Vagina (tissue), 2 donors: Measurements from ENCODE around the gene SPINT1. TPM values are rescaled to one million over a fixed set of nuclear protein-coding genes. Genes with fewer than 3 reads are reported as not detected.

Experiments
- DNase-seq, 2 donors: peaks; one replicate each; pipeline ENCODE4 v3.0.0-alpha.2; 2017; ENCODE audit errors: extremely low spot score in 2 of 2
- H3K27ac ChIP-seq: fragments of 200-600 bp; sonication (generic); one replicate; pipeline ENCODE4 v1.5.1; 2019
- H3K27me3 ChIP-seq: fragments of 200-600 bp; sonication (generic); one replicate; pipeline ENCODE4 v1.5.1; 2019
- H3K36me3 ChIP-seq, 2 donors: fragments of 200-600 bp; sonication (generic); one replicate each; pipeline ENCODE4 v1.5.1; 2017 to 2019
- H3K4me1 ChIP-seq: fragments of 200-600 bp; sonication (generic); one replicate; pipeline ENCODE4 v1.5.1; 2019
- H3K4me3 ChIP-seq, 2 donors: fragments of 200-600 bp; sonication (generic); 1 replicate in 1 of 2; 2 replicates in 1 of 2; pipeline ENCODE4 v1.5.1; 2016 to 2019
- H3K9me3 ChIP-seq: fragments of 200-600 bp; sonication (generic); one replicate; pipeline ENCODE4 v1.5.1; 2019
- POLR2A ChIP-seq, 2 donors: fragments of 450-650 bp; IDR thresholded peaks; one replicate each; pipeline ENCODE4 v1.6.1; 2017; ENCODE audit warnings: antibody characterized with exemption in 2 of 2, mild to moderate bottlenecking in 2 of 2, moderate library complexity in 2 of 2
- POLR2AphosphoS5 ChIP-seq, 2 donors: sonication (generic); formaldehyde crosslinking; IDR thresholded peaks; one replicate each; pipeline ENCODE4 v1.9.0; 2017; ENCODE audit warnings: antibody characterized with exemption in 2 of 2, mild to moderate bottlenecking in 2 of 2, low read depth in 1 of 2; ENCODE audit not compliant: insufficient read depth in 1 of 2
- intact Hi-C: fragments of 100-400 bp; cut with DNase I; formaldehyde crosslinking; loops from one replicate; pipeline ENCODE4 v1.15.1; 2023
- total RNA-seq: library from RNA; depleted of rRNA; stranded (reverse); fragments of >200 nt; gene quantifications from one replicate; pipeline ENCODE4 v1.2.3, GENCODE V29; 2016
- TF ChIP-seq, protein P1 (sequence below), 3 experiments: fragments of 450-650 bp in 2 of 3; fragments of 200-600 bp in 1 of 3; sonication (generic) in 1 of 3; IDR thresholded peaks; one replicate each; pipeline ENCODE4 v1.5.1; 2017 to 2019; ENCODE audit warnings: antibody characterized with exemption in 3 of 3, mild to moderate bottlenecking in 2 of 3, moderate library complexity in 2 of 3

SPINT1 gene
- total RNA-seq, 1 donor from 2014 or later = 80.3 TPM

DNA sequence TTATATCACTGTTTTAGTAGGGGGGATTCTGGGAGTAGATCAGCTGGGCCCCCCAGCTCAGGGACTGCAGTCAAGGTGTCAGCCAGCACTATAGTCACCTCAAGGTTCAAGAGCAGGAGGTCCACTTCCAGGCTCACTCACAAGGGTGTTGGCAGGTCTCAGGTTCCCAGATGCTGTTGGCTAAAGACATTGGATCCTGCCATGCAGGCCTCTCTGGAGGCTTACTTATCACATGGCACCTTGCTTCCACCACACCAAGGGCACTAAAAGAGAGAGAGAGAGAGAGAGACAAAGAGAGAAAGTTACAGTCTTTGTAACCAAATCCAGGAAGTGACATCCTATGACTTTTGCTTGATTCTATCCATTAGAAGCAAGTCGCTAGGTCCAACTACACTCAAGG is 7.8 kb upstream of the SPINT1 start:
- Histone ChIP-seq H3K27ac (no peak overlapping the region), H3K4me3 (no peak overlapping the region), H3K9me3 (no peaks in the 10 kb centered on the region), H3K4me1 (no peaks in the 10 kb centered on the region), H3K27me3 (no peaks in the 10 kb centered on the region), H3K36me3 (no peaks in the 10 kb centered on the region)
- no peak for TF ChIP-seq POLR2A (IDR thresholded peaks at IDR 0.05)
- no peak for TF ChIP-seq POLR2AphosphoS5 (IDR thresholded peaks at IDR 0.05; ENCODE audit: insufficient read depth in 1 of 2, low read depth in 1 of 2)
- TF ChIP-seq, protein P1, sequence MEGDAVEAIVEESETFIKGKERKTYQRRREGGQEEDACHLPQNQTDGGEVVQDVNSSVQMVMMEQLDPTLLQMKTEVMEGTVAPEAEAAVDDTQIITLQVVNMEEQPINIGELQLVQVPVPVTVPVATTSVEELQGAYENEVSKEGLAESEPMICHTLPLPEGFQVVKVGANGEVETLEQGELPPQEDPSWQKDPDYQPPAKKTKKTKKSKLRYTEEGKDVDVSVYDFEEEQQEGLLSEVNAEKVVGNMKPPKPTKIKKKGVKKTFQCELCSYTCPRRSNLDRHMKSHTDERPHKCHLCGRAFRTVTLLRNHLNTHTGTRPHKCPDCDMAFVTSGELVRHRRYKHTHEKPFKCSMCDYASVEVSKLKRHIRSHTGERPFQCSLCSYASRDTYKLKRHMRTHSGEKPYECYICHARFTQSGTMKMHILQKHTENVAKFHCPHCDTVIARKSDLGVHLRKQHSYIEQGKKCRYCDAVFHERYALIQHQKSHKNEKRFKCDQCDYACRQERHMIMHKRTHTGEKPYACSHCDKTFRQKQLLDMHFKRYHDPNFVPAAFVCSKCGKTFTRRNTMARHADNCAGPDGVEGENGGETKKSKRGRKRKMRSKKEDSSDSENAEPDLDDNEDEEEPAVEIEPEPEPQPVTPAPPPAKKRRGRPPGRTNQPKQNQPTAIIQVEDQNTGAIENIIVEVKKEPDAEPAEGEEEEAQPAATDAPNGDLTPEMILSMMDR (IDR thresholded peaks at IDR 0.05) = no peak
- intact Hi-C loops = no loop called here
- no peak for DNase-seq

DNA sequence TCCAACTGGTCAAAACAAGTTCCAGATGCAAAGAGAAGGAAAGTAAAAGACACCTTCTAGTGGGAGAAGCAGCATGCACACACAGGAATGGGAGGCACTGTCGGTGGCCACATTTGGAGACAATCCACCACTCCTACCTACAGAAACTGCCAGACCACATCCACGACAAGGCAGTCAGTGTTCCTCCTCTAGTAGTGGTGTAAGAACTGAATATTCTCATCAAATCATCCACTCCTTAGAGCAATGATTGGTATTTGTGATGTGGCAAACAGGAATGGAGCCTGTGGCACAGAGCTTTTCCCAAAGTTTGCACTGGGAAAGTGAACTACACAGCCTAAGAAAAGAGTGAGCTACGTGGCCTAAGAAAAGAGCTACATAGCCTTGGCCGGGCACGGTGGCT is 5.1 kb upstream of the SPINT1 start:
- Histone ChIP-seq H3K9me3 (no peaks in the 10 kb centered on the region), H3K27ac (no peak overlapping the region), H3K4me3 (no peak overlapping the region), H3K27me3 (no peaks in the 10 kb centered on the region), H3K4me1 (no peaks in the 10 kb centered on the region), H3K36me3 (no peaks in the 10 kb centered on the region)
- TF ChIP-seq POLR2A (IDR thresholded peaks at IDR 0.05) (no peak), POLR2AphosphoS5 (IDR thresholded peaks at IDR 0.05; ENCODE audit: insufficient read depth in 1 of 2, low read depth in 1 of 2) (no peak)
- TF ChIP-seq, protein P1 (IDR thresholded peaks at IDR 0.05) = no peak
- DNase-seq = no peak
- intact Hi-C loops = no loop called here

DNA sequence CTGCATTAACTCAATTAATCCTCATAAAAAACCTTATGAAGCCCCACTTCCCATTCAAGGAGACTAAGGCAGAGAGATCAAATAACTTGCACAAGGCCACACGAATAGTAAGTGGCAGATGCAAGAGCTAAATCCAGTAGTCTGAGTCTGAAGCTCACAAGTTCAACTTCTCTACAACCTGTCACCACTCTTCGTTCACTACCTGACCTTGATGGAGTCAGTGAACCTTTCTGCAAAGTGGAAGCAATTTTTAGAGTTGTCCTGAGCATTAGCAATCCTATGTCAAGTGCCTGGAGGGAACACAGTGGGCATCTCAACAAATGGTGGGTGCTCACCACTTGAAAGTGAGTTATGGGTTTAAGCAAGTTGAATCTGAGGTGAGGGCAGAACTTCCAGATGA is 2.1 kb upstream of the SPINT1 start:
- no peaks in the 10 kb centered on the region for H3K9me3 ChIP-seq
- TF ChIP-seq POLR2A (IDR thresholded peaks at IDR 0.05) (no peak), POLR2AphosphoS5 (IDR thresholded peaks at IDR 0.05; ENCODE audit: insufficient read depth in 1 of 2, low read depth in 1 of 2) (no peak)
- TF ChIP-seq, protein P1 (IDR thresholded peaks at IDR 0.05) = no peak
- no peaks in the 10 kb centered on the region for H3K27me3 ChIP-seq
- H3K27ac ChIP-seq = no peak overlapping the region
- H3K4me1 ChIP-seq = peaks cover 28% of the 10 kb centered on the region
- no peak for DNase-seq
- intact Hi-C loops = no loop called here
- H3K4me3 ChIP-seq = no peak overlapping the region
- H3K36me3 ChIP-seq = no peaks in the 10 kb centered on the region

DNA sequence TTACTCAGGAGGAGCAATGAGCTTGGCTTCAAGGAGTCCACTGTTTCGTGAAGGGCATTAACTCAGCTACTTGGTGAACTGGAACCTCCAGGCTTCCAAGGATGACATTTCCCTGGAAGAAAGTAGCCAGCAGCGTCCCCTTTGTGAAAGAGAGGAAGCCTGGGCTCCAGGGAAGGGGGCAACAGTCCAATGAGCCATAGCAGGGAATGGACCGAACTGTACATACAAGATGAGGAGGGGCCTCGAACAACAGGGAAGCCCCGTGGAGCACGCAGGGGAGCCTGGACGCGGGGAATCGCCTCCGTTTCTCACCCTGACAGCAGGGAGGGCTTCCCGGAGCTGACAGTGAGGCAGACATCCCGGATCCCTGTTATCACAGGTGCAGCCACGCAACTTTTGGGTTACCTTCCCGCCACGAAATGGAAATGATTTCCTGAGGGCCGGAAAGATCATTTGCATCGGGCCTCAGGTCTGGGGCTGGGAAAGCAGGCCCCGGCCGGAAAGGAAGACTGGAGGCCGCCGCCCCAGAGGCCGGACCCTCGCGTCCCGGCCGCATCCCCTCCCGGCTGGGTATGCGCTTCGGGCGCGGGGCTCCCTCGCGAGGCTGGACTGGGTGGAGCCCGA is 475 bp upstream of the SPINT1 start:
- H3K9me3 ChIP-seq = no peaks in the 10 kb centered on the region
- no peak for TF ChIP-seq POLR2AphosphoS5 (IDR thresholded peaks at IDR 0.05; ENCODE audit: insufficient read depth in 1 of 2, low read depth in 1 of 2)
- no peak for TF ChIP-seq POLR2A (IDR thresholded peaks at IDR 0.05)
- TF ChIP-seq, protein P1 (IDR thresholded peaks at IDR 0.05) = no peak
- H3K36me3 ChIP-seq = no peaks in the 10 kb centered on the region
- H3K27me3 ChIP-seq = no peaks in the 10 kb centered on the region
- intact Hi-C loops = no loop called here
- peak overlapping the region; percentile 54 to 66 for H3K4me3 ChIP-seq
- no peak for DNase-seq
- H3K4me1 ChIP-seq = peaks cover 34% of the 10 kb centered on the region
- peak overlapping the region; percentile 70 for H3K27ac ChIP-seq

DNA sequence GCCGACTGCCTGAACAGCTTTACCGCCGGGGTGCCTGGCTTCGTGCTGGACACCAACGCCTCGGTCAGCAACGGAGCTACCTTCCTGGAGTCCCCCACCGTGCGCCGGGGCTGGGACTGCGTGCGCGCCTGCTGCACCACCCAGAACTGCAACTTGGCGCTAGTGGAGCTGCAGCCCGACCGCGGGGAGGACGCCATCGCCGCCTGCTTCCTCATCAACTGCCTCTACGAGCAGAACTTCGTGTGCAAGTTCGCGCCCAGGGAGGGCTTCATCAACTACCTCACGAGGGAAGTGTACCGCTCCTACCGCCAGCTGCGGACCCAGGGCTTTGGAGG is 815 bp downstream of the SPINT1 start:
- TF ChIP-seq POLR2A (IDR thresholded peaks at IDR 0.05) (no peak), POLR2AphosphoS5 (IDR thresholded peaks at IDR 0.05; ENCODE audit: insufficient read depth in 1 of 2, low read depth in 1 of 2) (no peak)
- TF ChIP-seq, protein P1 (IDR thresholded peaks at IDR 0.05) = no peak
- H3K27ac ChIP-seq = peak overlapping the region; percentile 70
- no peaks in the 10 kb centered on the region for H3K36me3 ChIP-seq
- no peaks in the 10 kb centered on the region for H3K9me3 ChIP-seq
- intact Hi-C loops = no loop called here
- peak overlapping the region; percentile 54 to 66 for H3K4me3 ChIP-seq
- H3K27me3 ChIP-seq = no peaks in the 10 kb centered on the region
- no peak for DNase-seq
- peaks cover 34% of the 10 kb centered on the region for H3K4me1 ChIP-seq
